Bronchial epithelial cell (primary cell): ENCODE data around the gene DALRD3. TPM values are rescaled to one million over a fixed set of nuclear protein-coding genes. Genes with fewer than 3 reads are reported as not detected.

Source experiments
- DNase-seq: peaks from one replicate; pipeline ENCODE4 v3.0.0-alpha.2; 2010; ENCODE audit warnings: low read depth
- FAIRE-seq: peaks from 2 replicates; lab custom pipeline; 2011; peaks lifted over from hg19 to GRCh38; lab: Jason Lieb, UNC
- H3K27me3 ChIP-seq: 2 replicates; pipeline ENCODE4 v1.5.1; 2011; ENCODE audit warnings: low read length; ENCODE audit not compliant: control insufficient read depth, insufficient read depth
- H3K36me3 ChIP-seq: 2 replicates; pipeline ENCODE4 v1.5.1; 2011; ENCODE audit warnings: low read length; ENCODE audit not compliant: control insufficient read depth, insufficient read depth
- H3K4me3 ChIP-seq: 2 replicates; pipeline ENCODE4 v1.5.1; 2011; ENCODE audit warnings: mild to moderate bottlenecking, low read depth, low read length, control low read depth
- total RNA-seq: library from RNA; depleted of rRNA; stranded (reverse); fragments of >200 nt; gene quantifications from 2 replicates; pipeline ENCODE4 v1.2.1, GENCODE V29; 2014
- TF ChIP-seq, protein P1 (sequence below): IDR thresholded peaks from 2 replicates; pipeline ENCODE4 v1.5.1; 2011; ENCODE audit warnings: mild to moderate bottlenecking, moderate library complexity, low read length, control low read depth, inconsistent platforms; ENCODE audit not compliant: insufficient read depth, severe bottlenecking

DALRD3 gene
- total RNA-seq, 1 donor from 2014 or later = 44.0 TPM

DNA sequence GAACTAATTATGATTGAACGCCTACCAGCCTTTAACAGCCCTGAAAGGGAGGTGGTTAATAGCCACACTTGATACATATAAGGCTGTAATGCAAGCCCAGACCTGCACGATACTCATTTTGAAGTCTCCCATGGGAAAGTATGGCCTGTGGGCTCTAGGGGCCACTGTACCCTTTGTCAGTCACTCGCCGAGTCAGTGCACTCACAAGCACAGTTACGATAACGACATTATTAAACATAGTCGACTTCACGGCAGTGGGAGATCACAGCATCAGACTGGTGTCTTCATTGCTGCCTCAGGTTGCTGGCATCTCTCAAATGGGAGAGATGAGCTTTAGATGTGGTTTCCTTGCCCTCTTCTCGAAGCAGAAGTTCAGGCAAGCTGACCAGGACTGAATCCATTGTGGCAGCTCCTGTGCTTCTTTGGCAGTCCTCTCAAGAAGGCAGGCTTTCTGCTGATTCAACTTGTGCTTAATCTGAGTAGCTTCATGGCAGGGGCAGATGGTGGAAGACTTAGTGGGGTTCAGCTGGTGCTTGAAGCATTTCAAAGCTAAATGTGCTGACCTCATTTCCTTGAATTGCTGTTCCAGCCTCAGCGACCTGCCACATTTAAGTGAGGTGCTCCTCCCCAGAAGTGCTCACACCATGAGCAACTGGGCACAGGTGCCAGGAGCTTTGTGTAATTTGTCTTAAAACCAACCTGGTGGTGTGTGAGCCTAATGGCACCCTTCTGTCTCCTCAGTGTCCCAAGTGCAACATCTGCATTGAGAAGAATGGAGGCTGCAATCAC is 44.1 kb downstream of the DALRD3 start:
- DNase-seq (no peak), FAIRE-seq (no peak)
- no peaks in the 10 kb centered on the region for H3K27me3 ChIP-seq
- TF ChIP-seq, protein P1, sequence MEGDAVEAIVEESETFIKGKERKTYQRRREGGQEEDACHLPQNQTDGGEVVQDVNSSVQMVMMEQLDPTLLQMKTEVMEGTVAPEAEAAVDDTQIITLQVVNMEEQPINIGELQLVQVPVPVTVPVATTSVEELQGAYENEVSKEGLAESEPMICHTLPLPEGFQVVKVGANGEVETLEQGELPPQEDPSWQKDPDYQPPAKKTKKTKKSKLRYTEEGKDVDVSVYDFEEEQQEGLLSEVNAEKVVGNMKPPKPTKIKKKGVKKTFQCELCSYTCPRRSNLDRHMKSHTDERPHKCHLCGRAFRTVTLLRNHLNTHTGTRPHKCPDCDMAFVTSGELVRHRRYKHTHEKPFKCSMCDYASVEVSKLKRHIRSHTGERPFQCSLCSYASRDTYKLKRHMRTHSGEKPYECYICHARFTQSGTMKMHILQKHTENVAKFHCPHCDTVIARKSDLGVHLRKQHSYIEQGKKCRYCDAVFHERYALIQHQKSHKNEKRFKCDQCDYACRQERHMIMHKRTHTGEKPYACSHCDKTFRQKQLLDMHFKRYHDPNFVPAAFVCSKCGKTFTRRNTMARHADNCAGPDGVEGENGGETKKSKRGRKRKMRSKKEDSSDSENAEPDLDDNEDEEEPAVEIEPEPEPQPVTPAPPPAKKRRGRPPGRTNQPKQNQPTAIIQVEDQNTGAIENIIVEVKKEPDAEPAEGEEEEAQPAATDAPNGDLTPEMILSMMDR = no peak
- H3K4me3 ChIP-seq = no peak overlapping the region
- peaks cover 25% of the 10 kb centered on the region for H3K36me3 ChIP-seq

DNA sequence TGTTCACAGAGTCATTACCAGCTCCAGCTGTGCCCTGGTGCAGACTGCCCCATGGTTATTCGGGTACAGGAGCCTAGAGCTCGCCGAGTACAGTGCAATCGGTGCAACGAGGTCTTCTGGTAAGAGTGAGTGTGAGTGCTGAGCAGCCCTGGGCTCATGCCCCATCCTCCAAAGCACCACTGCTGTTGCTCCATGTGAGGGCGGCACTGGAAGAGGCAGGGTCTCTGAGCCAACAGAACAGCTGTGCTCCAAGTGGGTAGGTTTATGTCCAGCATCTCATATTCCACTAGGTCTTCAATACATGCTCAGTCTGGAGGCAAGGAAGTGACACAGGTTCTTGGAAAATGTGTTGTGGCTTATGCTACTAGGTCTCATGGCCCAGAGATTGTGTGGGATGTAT is 47.8 kb downstream of the DALRD3 start:
- Histone ChIP-seq H3K4me3 (no peak overlapping the region), H3K27me3 (no peaks in the 10 kb centered on the region), H3K36me3 (peaks cover 21% of the 10 kb centered on the region)
- TF ChIP-seq, protein P1 = no peak
- FAIRE-seq (peak; percentile 83), DNase-seq (no peak)

DNA sequence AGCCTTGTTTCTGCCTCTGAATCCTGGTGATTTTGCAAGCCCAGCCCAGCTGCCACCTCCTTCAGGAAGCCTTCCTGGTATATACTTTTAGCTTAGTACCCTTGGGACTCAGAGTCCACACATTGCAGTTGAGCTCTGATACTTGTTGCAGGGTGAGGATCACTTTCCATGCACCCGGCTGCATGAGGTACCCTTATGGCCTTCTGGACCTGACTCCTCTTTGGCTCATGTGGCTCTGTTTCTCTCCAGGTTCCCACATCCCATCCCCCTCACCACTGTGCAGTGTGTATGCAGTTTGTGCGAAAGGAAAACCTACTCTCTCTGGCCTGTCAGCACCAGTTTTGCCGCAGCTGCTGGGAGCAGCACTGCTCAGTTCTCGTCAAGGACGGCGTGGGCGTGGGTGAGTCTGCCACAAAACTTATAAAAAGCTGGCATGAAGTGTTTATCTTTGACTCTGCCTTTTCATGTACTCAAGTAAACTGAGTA is 51.5 kb downstream of the DALRD3 start:
- Histone ChIP-seq H3K27me3 (no peaks in the 10 kb centered on the region), H3K36me3 (peaks cover 11% of the 10 kb centered on the region), H3K4me3 (no peak overlapping the region)
- DNase-seq (peak; percentile 63), FAIRE-seq (no peak)
- TF ChIP-seq, protein P1 = no peak

DNA sequence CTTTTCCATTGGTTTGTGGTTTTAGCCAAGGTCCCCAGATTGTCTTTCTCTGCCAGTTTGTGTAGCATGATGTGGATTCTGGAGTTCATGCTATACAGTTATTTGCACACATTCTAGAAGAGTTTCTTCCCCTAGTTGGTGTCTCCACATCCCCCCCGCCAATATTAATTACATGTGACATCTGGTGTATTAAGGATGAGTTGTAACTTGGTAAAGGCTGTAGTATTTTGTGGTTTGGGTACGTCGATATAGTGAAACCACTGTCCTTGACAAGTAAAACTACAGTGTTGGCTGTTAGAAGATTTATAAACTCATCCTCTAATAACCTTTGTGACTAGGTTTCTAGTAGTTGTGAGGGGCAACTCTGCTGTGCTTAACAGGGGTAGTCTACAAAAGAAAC is 52.0 kb downstream of the DALRD3 start:
- TF ChIP-seq, protein P1 = no peak
- Histone ChIP-seq H3K4me3 (no peak overlapping the region), H3K27me3 (no peaks in the 10 kb centered on the region), H3K36me3 (peaks cover 11% of the 10 kb centered on the region)
- no peak for DNase-seq
- no peak for FAIRE-seq

Other genes with a start within 250 kb of the DALRD3 start
- gene PRKAR2A, start 170.7 kb downstream of the DALRD3 start, total RNA-seq = 28.7 and 32.9 TPM in 2 replicates
- gene SLC25A20, start 119.7 kb downstream of the DALRD3 start, total RNA-seq = 9.5 and 11.8 TPM in 2 replicates
- gene ARIH2, start 99.7 kb downstream of the DALRD3 start, total RNA-seq = 119 and 124 TPM in 2 replicates
- gene P4HTM, start 28.3 kb downstream of the DALRD3 start, total RNA-seq = 15.8 and 28.7 TPM in 2 replicates
- gene WDR6, start 11.2 kb downstream of the DALRD3 start, total RNA-seq = 31.5 and 61.1 TPM in 2 replicates
- 36.3 and 58.9 TPM in 2 replicates for gene NDUFAF3, start 3.5 kb upstream of the DALRD3 start, total RNA-seq
- gene IMPDH2, start 10.8 kb upstream of the DALRD3 start, total RNA-seq = 270 and 478 TPM in 2 replicates
- 39.2 and 52.0 TPM in 2 replicates for gene QRICH1, start 75.5 kb upstream of the DALRD3 start, total RNA-seq
- 138 and 232 TPM in 2 replicates for gene QARS1, start 86.2 kb upstream of the DALRD3 start, total RNA-seq
- gene USP19, start 102.2 kb upstream of the DALRD3 start, total RNA-seq = 39.5 and 44.4 TPM in 2 replicates
- 174 and 189 TPM in 2 replicates for gene LAMB2, start 114.5 kb upstream of the DALRD3 start, total RNA-seq
- gene CCDC71, start 147.8 kb upstream of the DALRD3 start, total RNA-seq = 19.1 and 19.5 TPM in 2 replicates
- gene KLHDC8B, start 153.0 kb upstream of the DALRD3 start, total RNA-seq = 37.9 and 95.5 TPM in 2 replicates